ENCODE data around the gene CTCF.
A peak's percentile ranks its signal among the peaks of the same experiment; 100 is the strongest.
"Not testable (repeated sequence)": the region's sequence is repeated elsewhere in the genome, so short reads cannot be mapped to it uniquely, and the experiment has no call there.

CTCF gene

DNA sequence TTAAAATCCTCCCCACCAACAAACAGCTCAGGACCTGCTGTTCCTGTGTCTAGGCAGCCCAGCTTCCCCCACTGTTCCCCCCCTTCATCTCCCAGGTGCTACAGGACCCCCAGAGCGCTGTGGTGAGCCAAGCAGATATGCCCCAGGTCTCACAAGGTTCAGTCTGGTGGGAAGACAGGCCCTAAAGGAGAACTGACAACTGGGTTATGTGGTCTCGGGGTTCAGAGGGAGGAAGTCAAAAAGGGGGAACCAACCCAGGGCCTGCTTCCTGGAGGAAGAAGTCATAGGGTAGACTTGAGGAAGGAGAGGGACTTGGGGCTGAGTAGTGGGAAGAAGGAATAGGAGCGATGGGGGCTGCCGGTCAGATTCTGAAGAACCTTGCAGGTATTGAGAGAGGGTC is 31.1 kb upstream of the CTCF start:
- H3K4me1 ChIP-seq (ENCODE audit: insufficient read depth, low read length, poor library complexity, severe bottlenecking) = peaks cover 12% of the 10 kb centered on the region
- no peak overlapping the region for H3K4me3 ChIP-seq (ENCODE audit: low read length, poor library complexity, severe bottlenecking)
- no peaks in the 10 kb centered on the region for H3K36me3 ChIP-seq (ENCODE audit: insufficient read depth, low read length)
- no peaks in the 10 kb centered on the region for H3K27me3 ChIP-seq (ENCODE audit: insufficient read depth, low read length, poor library complexity, severe bottlenecking)
- no peaks in the 10 kb centered on the region for H3K9me2 ChIP-seq (replicated peaks; ENCODE audit: low read depth, low read length)
- H4K20me1 ChIP-seq (ENCODE audit: insufficient read depth, low read length, poor library complexity, severe bottlenecking) = no peaks in the 10 kb centered on the region
- H3F3A ChIP-seq (ENCODE audit: low read depth) = 0 out of 2 replicates have a peak, but pooled peaks cover 2% of the 10 kb centered on the region
- no peaks in the 10 kb centered on the region for H3K9me3 ChIP-seq (ENCODE audit: insufficient read depth, low read depth, low read length)
- H2AFZ ChIP-seq (ENCODE audit: low read length) = no peak overlapping the region
- peak overlapping the region; percentile 37 for H3K9ac ChIP-seq (ENCODE audit: low read depth, low read length, poor library complexity, severe bottlenecking)
- peak overlapping the region; percentile 40 for H3K4me2 ChIP-seq (ENCODE audit: low read depth, low read length, poor library complexity, severe bottlenecking)
- TF ChIP-seq, protein P1, sequence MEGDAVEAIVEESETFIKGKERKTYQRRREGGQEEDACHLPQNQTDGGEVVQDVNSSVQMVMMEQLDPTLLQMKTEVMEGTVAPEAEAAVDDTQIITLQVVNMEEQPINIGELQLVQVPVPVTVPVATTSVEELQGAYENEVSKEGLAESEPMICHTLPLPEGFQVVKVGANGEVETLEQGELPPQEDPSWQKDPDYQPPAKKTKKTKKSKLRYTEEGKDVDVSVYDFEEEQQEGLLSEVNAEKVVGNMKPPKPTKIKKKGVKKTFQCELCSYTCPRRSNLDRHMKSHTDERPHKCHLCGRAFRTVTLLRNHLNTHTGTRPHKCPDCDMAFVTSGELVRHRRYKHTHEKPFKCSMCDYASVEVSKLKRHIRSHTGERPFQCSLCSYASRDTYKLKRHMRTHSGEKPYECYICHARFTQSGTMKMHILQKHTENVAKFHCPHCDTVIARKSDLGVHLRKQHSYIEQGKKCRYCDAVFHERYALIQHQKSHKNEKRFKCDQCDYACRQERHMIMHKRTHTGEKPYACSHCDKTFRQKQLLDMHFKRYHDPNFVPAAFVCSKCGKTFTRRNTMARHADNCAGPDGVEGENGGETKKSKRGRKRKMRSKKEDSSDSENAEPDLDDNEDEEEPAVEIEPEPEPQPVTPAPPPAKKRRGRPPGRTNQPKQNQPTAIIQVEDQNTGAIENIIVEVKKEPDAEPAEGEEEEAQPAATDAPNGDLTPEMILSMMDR (conservative IDR thresholded peaks at IDR 0.05; ENCODE audit: low read length) = no peak
- TF ChIP-seq EZH2phosphoT487 (IDR thresholded peaks at IDR 0.05; ENCODE audit: borderline replicate concordance) = no peak
- peaks cover 20% of the 10 kb centered on the region; the same call in 1 of the 2 replicates for H3K79me2 ChIP-seq (ENCODE audit: insufficient read depth, low read length)

DNA sequence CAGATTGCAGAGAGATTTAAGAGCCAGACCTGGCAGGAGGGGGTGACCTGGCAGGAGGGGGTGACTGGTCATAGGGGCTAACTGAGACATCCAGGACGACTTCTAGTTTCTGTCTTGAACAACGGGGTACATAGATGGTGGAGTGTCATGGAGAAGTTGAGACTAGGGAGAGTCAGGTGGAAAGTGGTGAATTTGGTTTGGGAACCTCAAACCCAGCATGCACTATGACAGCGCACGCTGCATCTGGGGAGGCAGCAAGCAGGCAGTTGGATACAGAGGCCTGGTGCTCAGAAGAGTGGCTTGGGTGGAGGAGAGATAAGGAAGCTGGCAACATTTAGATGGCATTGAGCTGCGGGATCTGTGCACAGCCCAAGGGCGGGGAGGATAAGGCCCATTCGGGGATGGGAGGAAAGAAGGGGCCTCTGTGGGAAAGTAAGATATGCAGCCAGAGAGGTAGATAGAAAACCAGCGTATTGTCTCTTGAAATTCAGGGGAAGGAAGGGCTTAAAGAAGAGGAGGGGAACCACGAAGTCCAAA is 29.2 kb upstream of the CTCF start:
- Histone ChIP-seq H3K9ac (ENCODE audit: low read depth, low read length, poor library complexity, severe bottlenecking) (no peak overlapping the region), H3K9me2 (replicated peaks; ENCODE audit: low read depth, low read length) (no peaks in the 10 kb centered on the region), H3F3A (ENCODE audit: low read depth) (0 out of 2 replicates have a peak, but pooled peaks cover 2% of the 10 kb centered on the region), H4K20me1 (ENCODE audit: insufficient read depth, low read length, poor library complexity, severe bottlenecking) (peaks cover under 1% of the 10 kb centered on the region), H3K9me3 (ENCODE audit: insufficient read depth, low read depth, low read length) (no peaks in the 10 kb centered on the region), H3K36me3 (ENCODE audit: insufficient read depth, low read length) (no peaks in the 10 kb centered on the region), H3K4me1 (ENCODE audit: insufficient read depth, low read length, poor library complexity, severe bottlenecking) (peaks cover 17% of the 10 kb centered on the region), H3K4me3 (ENCODE audit: low read length, poor library complexity, severe bottlenecking) (no peak overlapping the region), H3K4me2 (ENCODE audit: low read depth, low read length, poor library complexity, severe bottlenecking) (no peak overlapping the region), H3K27me3 (ENCODE audit: insufficient read depth, low read length, poor library complexity, severe bottlenecking) (no peaks in the 10 kb centered on the region), H3K79me2 (ENCODE audit: insufficient read depth, low read length) (peaks cover 25% of the 10 kb centered on the region; the same call in 1 of the 2 replicates), H2AFZ (ENCODE audit: low read length) (no peak overlapping the region)
- TF ChIP-seq, protein P1 (conservative IDR thresholded peaks at IDR 0.05; ENCODE audit: low read length) = no peak
- TF ChIP-seq EZH2phosphoT487 (IDR thresholded peaks at IDR 0.05; ENCODE audit: borderline replicate concordance) = no peak

DNA sequence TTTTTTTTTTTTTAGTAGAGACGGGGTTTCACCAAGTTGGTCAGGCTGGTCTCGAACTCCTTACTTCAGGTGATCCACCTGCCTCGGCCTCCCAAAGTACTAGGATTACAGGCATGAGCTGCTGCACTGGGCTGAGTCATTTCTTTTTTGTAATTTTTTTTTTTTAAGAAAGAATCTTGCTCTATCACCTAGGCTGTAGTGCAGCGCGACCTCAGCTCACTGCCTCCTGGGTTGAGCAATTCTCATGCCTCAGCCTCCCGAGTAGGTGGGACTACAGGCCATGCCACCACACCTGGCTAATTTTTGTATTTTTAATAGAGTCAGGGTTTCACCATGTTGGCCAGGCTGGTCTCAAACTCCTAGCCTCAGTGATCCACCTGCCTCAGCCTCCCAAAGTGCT is 28.3 kb upstream of the CTCF start:
- not testable (repeated sequence) for H3K36me3 ChIP-seq (ENCODE audit: insufficient read depth, low read length); H4K20me1 ChIP-seq (ENCODE audit: insufficient read depth, low read length, poor library complexity, severe bottlenecking); H3K4me2 ChIP-seq (ENCODE audit: low read depth, low read length, poor library complexity, severe bottlenecking); H3K9me2 ChIP-seq (replicated peaks; ENCODE audit: low read depth, low read length); H3K4me3 ChIP-seq (ENCODE audit: low read length, poor library complexity, severe bottlenecking); H3K9ac ChIP-seq (ENCODE audit: low read depth, low read length, poor library complexity, severe bottlenecking); H3F3A ChIP-seq (ENCODE audit: low read depth); H2AFZ ChIP-seq (ENCODE audit: low read length); H3K27me3 ChIP-seq (ENCODE audit: insufficient read depth, low read length, poor library complexity, severe bottlenecking); H3K9me3 ChIP-seq (ENCODE audit: insufficient read depth, low read depth, low read length)
- Histone ChIP-seq H3K4me1 (ENCODE audit: insufficient read depth, low read length, poor library complexity, severe bottlenecking) (peaks cover 26% of the 10 kb centered on the region), H3K79me2 (ENCODE audit: insufficient read depth, low read length) (peaks cover 34% of the 10 kb centered on the region; the same call in 1 of the 2 replicates)

DNA sequence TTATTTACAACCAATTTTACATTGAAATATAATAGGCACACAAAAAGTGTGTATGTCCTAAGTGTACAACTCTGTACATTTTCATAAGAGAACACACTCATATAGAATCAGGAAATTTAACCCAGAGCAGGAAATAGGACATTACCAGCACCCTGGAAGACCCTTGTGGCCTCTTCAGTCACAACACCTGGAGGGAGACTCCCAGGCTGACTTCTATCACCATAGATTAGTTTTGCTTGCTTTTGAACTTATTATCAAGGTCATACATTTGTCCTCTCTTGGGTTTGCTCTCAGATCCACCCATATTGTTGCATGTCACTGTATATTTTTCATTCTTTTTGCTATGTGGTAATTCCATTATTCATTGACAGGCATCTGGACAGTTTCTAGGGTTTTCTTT is 27.9 kb upstream of the CTCF start:
- Histone ChIP-seq H3K4me2 (ENCODE audit: low read depth, low read length, poor library complexity, severe bottlenecking) (no peak overlapping the region), H4K20me1 (ENCODE audit: insufficient read depth, low read length, poor library complexity, severe bottlenecking) (peaks cover 14% of the 10 kb centered on the region), H3K36me3 (ENCODE audit: insufficient read depth, low read length) (no peaks in the 10 kb centered on the region), H2AFZ (ENCODE audit: low read length) (no peak overlapping the region), H3K4me3 (ENCODE audit: low read length, poor library complexity, severe bottlenecking) (no peak overlapping the region), H3K4me1 (ENCODE audit: insufficient read depth, low read length, poor library complexity, severe bottlenecking) (peaks cover 28% of the 10 kb centered on the region), H3F3A (ENCODE audit: low read depth) (peaks cover 4% of the 10 kb centered on the region; the same call in 1 of the 2 replicates), H3K9me2 (replicated peaks; ENCODE audit: low read depth, low read length) (no peaks in the 10 kb centered on the region), H3K79me2 (ENCODE audit: insufficient read depth, low read length) (peaks cover 35% of the 10 kb centered on the region; the same call in 1 of the 2 replicates), H3K27me3 (ENCODE audit: insufficient read depth, low read length, poor library complexity, severe bottlenecking) (no peaks in the 10 kb centered on the region), H3K9me3 (ENCODE audit: insufficient read depth, low read depth, low read length) (no peaks in the 10 kb centered on the region), H3K9ac (ENCODE audit: low read depth, low read length, poor library complexity, severe bottlenecking) (peak overlapping the region; percentile 20)
- TF ChIP-seq, protein P1 (conservative IDR thresholded peaks at IDR 0.05; ENCODE audit: low read length) = 0 out of 2 replicates have a peak, but pooled peaks have one; percentile 22
- TF ChIP-seq EZH2phosphoT487 (IDR thresholded peaks at IDR 0.05; ENCODE audit: borderline replicate concordance) = no peak
